ENCODE data around the gene COL20A1. TPM values are rescaled to one million over a fixed set of nuclear protein-coding genes. Genes with fewer than 3 reads are reported as not detected.

The COL20A1 gene
- total and polyA plus RNA-seq, 4 donors = 0.09 to 0.15 TPM; not detected in 2

- intact Hi-C loops (cut with DNase I) = no loop called here
- Histone ChIP-seq H3K36me3 (ENCODE audit: control insufficient read depth in 1 of 2, insufficient read depth in 2 of 2, low read length in 1 of 2) (no peaks in the 10 kb centered on the region), H3K4me1 (ENCODE audit: control insufficient read depth in 1 of 2, insufficient read depth in 2 of 2, low read length in 2 of 2) (no peaks in the 10 kb centered on the region), H3K27me3 (ENCODE audit: control insufficient read depth in 1 of 2, insufficient read depth in 2 of 2, low read length in 1 of 2) (no peaks in the 10 kb centered on the region), H3K4me3 (ENCODE audit: low read length in 2 of 2) (no peak overlapping the region), H3K27ac (ENCODE audit: low read depth in 1 of 2, low read length in 2 of 2) (no peak overlapping the region), H3K9me3 (ENCODE audit: control insufficient read depth, low read length) (no peaks in the 10 kb centered on the region)
- WGBS, 2 donors = 65 to 71% methylated on average over 30 of the region's 30 CpGs
- ATAC-seq (ENCODE audit: low FRiP score) (no peak), DNase-seq (no peak)
These were observed 73.7 kb downstream of the COL20A1 start for GRCh38 chr20:63366390-63367365.

- intact Hi-C loops (cut with DNase I) = no loop called here
- no peaks in the 10 kb centered on the region for H3K36me3 ChIP-seq (ENCODE audit: control insufficient read depth in 1 of 2, insufficient read depth in 2 of 2, low read length in 1 of 2)
- H3K27ac ChIP-seq (ENCODE audit: low read depth in 1 of 2, low read length in 2 of 2) = no peak overlapping the region
- ATAC-seq (ENCODE audit: low FRiP score) (no peak), DNase-seq (no peak)
- 27 to 32% methylated on average over 24 of the region's 24 CpGs for WGBS, 2 donors
- no peak overlapping the region for H3K4me3 ChIP-seq (ENCODE audit: low read length in 2 of 2)
- no peaks in the 10 kb centered on the region for H3K9me3 ChIP-seq (ENCODE audit: control insufficient read depth, low read length)
- H3K27me3 ChIP-seq (ENCODE audit: control insufficient read depth in 1 of 2, insufficient read depth in 2 of 2, low read length in 1 of 2) = no peaks in the 10 kb centered on the region
- no peaks in the 10 kb centered on the region for H3K4me1 ChIP-seq (ENCODE audit: control insufficient read depth in 1 of 2, insufficient read depth in 2 of 2, low read length in 2 of 2)
These were observed 74.6 kb downstream of the COL20A1 start for GRCh38 chr20:63367446-63368055.

DNA sequence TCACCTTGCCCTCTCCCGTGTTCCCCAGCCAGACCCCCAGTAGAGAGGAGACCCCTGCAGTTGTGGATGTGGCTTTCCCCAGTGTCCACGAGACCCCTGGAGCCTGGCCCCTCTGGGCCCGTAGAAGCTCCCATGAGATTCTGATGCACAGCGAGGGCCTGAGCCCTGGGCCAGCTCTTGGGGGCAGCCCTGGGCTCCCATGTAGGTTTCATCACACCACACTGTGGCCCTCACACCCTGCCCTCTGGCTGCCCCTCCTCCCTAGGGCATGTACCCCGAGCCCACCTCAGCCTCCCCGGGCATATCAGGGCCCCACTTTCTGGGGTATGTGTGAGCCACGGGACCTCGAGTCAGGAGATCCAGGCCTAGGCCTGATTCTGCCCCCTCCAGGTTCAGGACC lies 75.2 kb downstream of the COL20A1 start:
- H3K27ac ChIP-seq (ENCODE audit: low read depth in 1 of 2, low read length in 2 of 2) = no peak overlapping the region
- DNase-seq (no peak), ATAC-seq (ENCODE audit: low FRiP score) (no peak)
- H3K9me3 ChIP-seq (ENCODE audit: control insufficient read depth, low read length) = no peaks in the 10 kb centered on the region
- intact Hi-C loops (cut with DNase I) = no loop called here
- WGBS, 2 donors = 66 to 74% methylated on average over 8 of the region's 8 CpGs
- no peaks in the 10 kb centered on the region for H3K36me3 ChIP-seq (ENCODE audit: control insufficient read depth in 1 of 2, insufficient read depth in 2 of 2, low read length in 1 of 2)
- H3K4me1 ChIP-seq (ENCODE audit: control insufficient read depth in 1 of 2, insufficient read depth in 2 of 2, low read length in 2 of 2) = no peaks in the 10 kb centered on the region
- H3K4me3 ChIP-seq (ENCODE audit: low read length in 2 of 2) = no peak overlapping the region
- no peaks in the 10 kb centered on the region for H3K27me3 ChIP-seq (ENCODE audit: control insufficient read depth in 1 of 2, insufficient read depth in 2 of 2, low read length in 1 of 2)

DNA sequence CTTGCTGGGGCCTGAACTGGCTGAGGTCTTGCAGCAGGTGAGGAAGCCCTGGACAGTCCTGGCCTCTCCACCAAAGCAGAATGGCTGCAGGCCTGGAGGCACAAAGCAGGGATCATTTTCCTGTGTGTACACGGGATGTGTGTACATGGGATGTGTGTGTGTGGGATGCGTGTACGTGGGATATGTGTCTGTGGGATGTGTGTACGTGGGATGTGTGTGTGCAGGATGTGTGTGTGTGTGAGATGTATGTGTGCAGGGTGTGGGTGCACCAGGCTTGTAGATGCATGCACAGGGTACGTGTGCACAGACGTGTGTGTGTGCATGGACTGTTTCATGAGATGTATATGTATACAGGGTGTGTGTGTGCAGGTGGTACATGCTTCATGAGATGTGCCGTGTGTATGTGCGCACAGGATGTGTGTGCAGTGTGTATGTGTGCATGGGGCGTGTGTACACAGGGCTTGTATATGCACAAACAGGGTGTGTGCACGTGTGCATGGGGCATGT lies 76.1 kb downstream of the COL20A1 start:
- no peak for ATAC-seq (ENCODE audit: low FRiP score)
- H3K4me1 ChIP-seq (ENCODE audit: control insufficient read depth in 1 of 2, insufficient read depth in 2 of 2, low read length in 2 of 2) = no peaks in the 10 kb centered on the region
- WGBS, 2 donors = 86 to 87% methylated on average over 10 of the region's 10 CpGs
- H3K27ac ChIP-seq (ENCODE audit: low read depth in 1 of 2, low read length in 2 of 2) = no peak overlapping the region
- DNase-seq = no peak
- H3K9me3 ChIP-seq (ENCODE audit: control insufficient read depth, low read length) = no peaks in the 10 kb centered on the region
- intact Hi-C loops (cut with DNase I) = no loop called here
- no peak overlapping the region for H3K4me3 ChIP-seq (ENCODE audit: low read length in 2 of 2)
- H3K36me3 ChIP-seq (ENCODE audit: control insufficient read depth in 1 of 2, insufficient read depth in 2 of 2, low read length in 1 of 2) = no peaks in the 10 kb centered on the region
- no peaks in the 10 kb centered on the region for H3K27me3 ChIP-seq (ENCODE audit: control insufficient read depth in 1 of 2, insufficient read depth in 2 of 2, low read length in 1 of 2)

DNA sequence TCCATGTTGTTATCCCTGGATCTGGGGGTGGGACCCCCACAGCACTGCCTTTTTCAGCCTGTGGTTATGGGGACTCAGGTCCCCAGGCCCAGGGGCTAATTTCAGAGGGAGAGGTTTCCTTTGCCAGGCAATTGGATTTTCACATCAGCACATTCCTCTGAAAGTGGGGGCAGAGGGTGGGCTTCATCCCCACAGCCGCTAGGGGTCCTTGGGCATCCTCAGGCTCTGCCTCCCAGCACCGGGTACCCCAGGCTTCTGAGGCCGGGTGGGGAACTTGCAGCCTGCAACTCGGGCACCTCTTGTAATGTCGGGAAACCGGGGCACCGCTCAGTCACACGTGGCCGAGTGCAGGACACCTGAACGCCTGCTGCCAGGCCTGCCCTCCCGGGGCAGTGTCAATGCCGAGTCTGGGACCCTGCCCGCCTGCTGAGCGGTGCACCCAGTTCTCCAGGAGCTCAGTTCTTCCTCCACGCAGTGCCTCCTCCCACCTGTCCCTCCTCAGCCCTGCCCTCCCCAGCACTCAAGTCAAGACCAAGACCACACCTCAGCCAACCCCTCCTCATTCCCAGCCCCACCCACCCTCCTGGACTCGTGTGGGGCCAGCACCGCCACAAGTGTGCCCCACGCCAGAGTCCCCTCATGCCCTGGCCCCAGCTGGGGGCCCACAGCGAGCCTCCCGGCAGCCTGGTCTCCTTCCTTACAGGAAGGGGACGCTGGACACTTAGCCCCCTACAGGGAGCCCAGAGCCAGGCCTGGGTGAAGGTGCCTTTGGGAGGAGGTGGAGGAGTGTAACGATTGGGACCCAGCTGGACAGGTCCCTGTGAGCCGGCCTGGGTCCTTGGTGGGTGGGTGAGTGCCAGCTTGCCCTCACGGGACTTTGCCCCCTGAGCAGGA lies 77.0 kb downstream of the COL20A1 start:
- Histone ChIP-seq H3K27ac (ENCODE audit: low read depth in 1 of 2, low read length in 2 of 2) (no peak overlapping the region), H3K36me3 (ENCODE audit: control insufficient read depth in 1 of 2, insufficient read depth in 2 of 2, low read length in 1 of 2) (no peaks in the 10 kb centered on the region), H3K4me3 (ENCODE audit: low read length in 2 of 2) (no peak overlapping the region), H3K4me1 (ENCODE audit: control insufficient read depth in 1 of 2, insufficient read depth in 2 of 2, low read length in 2 of 2) (no peaks in the 10 kb centered on the region), H3K27me3 (ENCODE audit: control insufficient read depth in 1 of 2, insufficient read depth in 2 of 2, low read length in 1 of 2) (no peaks in the 10 kb centered on the region), H3K9me3 (ENCODE audit: control insufficient read depth, low read length) (no peaks in the 10 kb centered on the region)
- no peak for ATAC-seq (ENCODE audit: low FRiP score)
- no peak for DNase-seq
- 57 to 60% methylated on average over 24 of the region's 24 CpGs for WGBS, 2 donors
- intact Hi-C loops (cut with DNase I) = no loop called here

DNA sequence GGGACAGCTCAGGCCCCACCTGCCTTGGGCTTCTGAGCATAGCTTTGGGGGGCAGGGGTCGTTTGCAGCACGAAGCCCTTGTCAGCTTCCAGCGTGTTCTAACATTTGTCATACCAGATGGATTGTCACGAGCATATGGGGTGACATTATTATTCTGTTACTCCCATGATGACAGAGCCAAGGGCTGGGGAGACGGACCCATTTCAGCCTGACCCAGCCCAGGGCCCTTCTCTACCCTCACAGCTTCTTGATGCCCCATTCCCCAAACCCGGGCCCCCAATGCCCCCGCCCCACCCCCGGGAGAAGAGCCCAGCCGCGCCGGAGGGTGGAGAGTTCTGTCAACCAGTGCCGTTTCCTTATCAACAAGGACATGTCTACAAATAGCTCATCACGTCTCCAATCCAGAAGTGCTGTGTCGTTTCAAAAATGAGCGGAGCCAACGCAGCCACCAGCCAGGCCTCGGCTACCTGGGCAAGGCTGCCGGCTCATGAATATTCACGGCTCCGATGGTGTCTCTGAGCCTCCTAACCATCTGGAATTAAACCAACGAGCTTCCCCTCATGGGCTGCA lies 77.7 kb downstream of the COL20A1 start:
- H3K36me3 ChIP-seq (ENCODE audit: control insufficient read depth in 1 of 2, insufficient read depth in 2 of 2, low read length in 1 of 2) = no peaks in the 10 kb centered on the region
- ATAC-seq (ENCODE audit: low FRiP score) (no peak), DNase-seq (no peak)
- H3K4me3 ChIP-seq (ENCODE audit: low read length in 2 of 2) = no peak overlapping the region
- no peak overlapping the region for H3K27ac ChIP-seq (ENCODE audit: low read depth in 1 of 2, low read length in 2 of 2)
- no peaks in the 10 kb centered on the region for H3K9me3 ChIP-seq (ENCODE audit: control insufficient read depth, low read length)
- 18 to 28% methylated on average over 21 of the region's 21 CpGs for WGBS, 2 donors
- intact Hi-C loops (cut with DNase I) = no loop called here
- no peaks in the 10 kb centered on the region for H3K27me3 ChIP-seq (ENCODE audit: control insufficient read depth in 1 of 2, insufficient read depth in 2 of 2, low read length in 1 of 2)
- no peaks in the 10 kb centered on the region for H3K4me1 ChIP-seq (ENCODE audit: control insufficient read depth in 1 of 2, insufficient read depth in 2 of 2, low read length in 2 of 2)

DNA sequence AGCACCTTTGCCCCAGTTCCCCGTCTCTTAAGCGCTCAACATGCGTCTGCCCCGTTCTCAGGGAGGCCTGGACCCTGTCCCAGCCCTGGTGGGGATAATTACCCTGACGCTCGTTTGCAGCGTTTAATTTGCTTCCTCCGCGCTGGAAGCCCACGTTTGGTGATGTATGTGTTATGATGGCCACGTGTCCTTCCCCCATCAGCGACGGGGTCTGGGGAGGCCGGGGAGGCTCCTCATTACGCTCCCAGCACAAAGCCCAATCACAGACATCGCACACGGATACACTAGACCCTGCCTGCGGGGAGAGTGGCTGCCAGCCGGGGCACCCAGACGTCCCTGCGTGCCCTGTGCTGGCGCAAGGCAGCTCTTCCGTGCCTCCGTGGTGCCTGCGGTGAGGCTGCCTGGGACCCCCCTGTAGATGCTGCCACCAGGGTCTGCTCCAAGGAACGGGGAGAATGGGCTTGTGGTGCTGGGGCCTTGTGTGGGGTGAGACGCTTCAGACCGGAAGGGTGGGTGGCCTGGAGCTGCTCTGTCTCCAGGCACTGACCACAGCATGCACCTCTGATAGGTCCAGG lies 78.4 kb downstream of the COL20A1 start:
- H3K4me3 ChIP-seq (ENCODE audit: low read length in 2 of 2) = no peak overlapping the region
- intact Hi-C loops (cut with DNase I) = no loop called here
- 67 to 72% methylated on average over 28 of the region's 28 CpGs for WGBS, 2 donors
- H3K9me3 ChIP-seq (ENCODE audit: control insufficient read depth, low read length) = no peaks in the 10 kb centered on the region
- no peak overlapping the region for H3K27ac ChIP-seq (ENCODE audit: low read depth in 1 of 2, low read length in 2 of 2)
- DNase-seq (no peak), ATAC-seq (ENCODE audit: low FRiP score) (no peak)
- no peaks in the 10 kb centered on the region for H3K36me3 ChIP-seq (ENCODE audit: control insufficient read depth in 1 of 2, insufficient read depth in 2 of 2, low read length in 1 of 2)
- H3K4me1 ChIP-seq (ENCODE audit: control insufficient read depth in 1 of 2, insufficient read depth in 2 of 2, low read length in 2 of 2) = no peaks in the 10 kb centered on the region
- no peaks in the 10 kb centered on the region for H3K27me3 ChIP-seq (ENCODE audit: control insufficient read depth in 1 of 2, insufficient read depth in 2 of 2, low read length in 1 of 2)
